Stimulated activated CD4-positive, alpha-beta T cell treated with anti-CD3 and anti-CD28 coated beads, Interleukin-12 subunit alpha, Interleukin-12 subunit beta, amount 100 ng/mL, for 4 hours (primary cell): ENCODE measurements around the gene SLC25A52.
"Not testable (repeated sequence)": the region's sequence is repeated elsewhere in the genome, so short reads cannot be mapped to it uniquely, and the experiment has no call there.

Experiments used
- DNase-seq: peaks from one replicate; pipeline ENCODE4 v3.0.0-alpha.2; 2020

The SLC25A52 gene

GRCh38 chr18:31739651-31740050, 21.0 kb downstream of the SLC25A52 start:
- DNase-seq = no peak

GRCh38 chr18:31738460-31739407, 21.9 kb downstream of the SLC25A52 start:
- no peak for DNase-seq

- no peak for DNase-seq
Observed at GRCh38 chr18:31736630-31737029, 24.1 kb downstream of the SLC25A52 start.

- no peak for DNase-seq
Observed at GRCh38 chr18:31731628-31732027, 29.1 kb downstream of the SLC25A52 start.

GRCh38 chr18:31729196-31729595, 31.5 kb downstream of the SLC25A52 start:
- not testable (repeated sequence) for DNase-seq

- DNase-seq = no peak
Observed at GRCh38 chr18:31723990-31724711, 36.5 kb downstream of the SLC25A52 start.

- DNase-seq = no peak
Observed at GRCh38 chr18:31723639-31723989, 37.1 kb downstream of the SLC25A52 start.

GRCh38 chr18:31722369-31722957, 38.2 kb downstream of the SLC25A52 start:
- DNase-seq = peak; percentile 69

GRCh38 chr18:31721601-31722000, 39.1 kb downstream of the SLC25A52 start:
- DNase-seq = no peak

GRCh38 chr18:31720867-31721266, 39.8 kb downstream of the SLC25A52 start:
- no peak for DNase-seq

- DNase-seq = no peak
Observed at GRCh38 chr18:31719363-31720006, 41.2 kb downstream of the SLC25A52 start.

GRCh38 chr18:31718386-31718785, 42.3 kb downstream of the SLC25A52 start:
- no peak for DNase-seq

- no peak for DNase-seq
Observed at GRCh38 chr18:31716362-31716761, 44.3 kb downstream of the SLC25A52 start.

GRCh38 chr18:31711365-31712172, 49.1 kb downstream of the SLC25A52 start:
- DNase-seq = no peak

- DNase-seq = no peak
Observed at GRCh38 chr18:31710826-31711225, 49.9 kb downstream of the SLC25A52 start.
